DOHH2 (cell line): ENCODE data around the gene SAP30.

Experiments used
- H3F3A ChIP-seq: fragments of 200-600 bp; sonication (generic), shearing (Covaris generic); 2 replicates; pipeline ENCODE4 v1.6.0; 2016; ENCODE audit warnings: antibody characterized with exemption, mild to moderate bottlenecking; ENCODE audit not compliant: control insufficient read depth, insufficient read depth
- H3K27ac ChIP-seq: fragments of 200-600 bp; sonication (generic); 2 replicates; pipeline ENCODE4 v1.5.1; 2014; ENCODE audit warnings: low read depth, mild to moderate bottlenecking, low read length, moderate library complexity
- H3K27me3 ChIP-seq: fragments of 200-600 bp; sonication (generic); 2 replicates; pipeline ENCODE4 v1.6.1; 2014; ENCODE audit warnings: mild to moderate bottlenecking, low read length, mixed read lengths; ENCODE audit not compliant: control insufficient read depth
- H3K36me3 ChIP-seq: fragments of 200-600 bp; sonication (generic); 2 replicates; pipeline ENCODE4 v1.6.1; 2014; ENCODE audit warnings: mild to moderate bottlenecking, low read length, moderate library complexity, mixed read lengths; ENCODE audit not compliant: control insufficient read depth
- H3K4me1 ChIP-seq: fragments of 200-600 bp; sonication (generic); 2 replicates; pipeline ENCODE4 v1.6.1; 2014; ENCODE audit warnings: mild to moderate bottlenecking, low read length, mixed read lengths; ENCODE audit not compliant: control insufficient read depth
- H3K4me2 ChIP-seq: fragments of 200-600 bp; sonication (generic); 2 replicates; pipeline ENCODE4 v1.6.0; 2014; ENCODE audit warnings: mild to moderate bottlenecking, low read length, moderate library complexity
- H3K4me3 ChIP-seq: fragments of 200-600 bp; sonication (generic); 2 replicates; pipeline ENCODE4 v1.5.1; 2014; ENCODE audit warnings: mild to moderate bottlenecking, low read length, mixed read lengths
- H3K79me2 ChIP-seq: fragments of 200-600 bp; sonication (generic); 2 replicates; pipeline ENCODE4 v1.6.1; 2014; ENCODE audit warnings: mild to moderate bottlenecking, low read length, mixed read lengths; ENCODE audit not compliant: control insufficient read depth
- H3K9me2 ChIP-seq: fragments of 200-600 bp; sonication (generic); replicated peaks from 2 replicates; pipeline ENCODE4 v1.6.1; 2014; ENCODE audit warnings: mild to moderate bottlenecking, low read length, mixed read lengths; ENCODE audit not compliant: control insufficient read depth
- H3K9me3 ChIP-seq: fragments of 200-600 bp; sonication (generic); 2 replicates; pipeline ENCODE4 v1.6.1; 2014; ENCODE audit warnings: antibody characterized with exemption, low read length, mixed read lengths; ENCODE audit not compliant: control insufficient read depth, insufficient read depth
- H4K20me1 ChIP-seq: fragments of 200-600 bp; sonication (generic); 2 replicates; pipeline ENCODE4 v1.6.0; 2014; ENCODE audit warnings: low read depth, mild to moderate bottlenecking, antibody characterized with exemption, low read length, moderate library complexity; ENCODE audit not compliant: control insufficient read depth, insufficient read depth
- CTCF ChIP-seq: fragments of 200-600 bp; sonication (generic); IDR thresholded peaks from one replicate; pipeline ENCODE4 v1.5.1; 2014; ENCODE audit warnings: antibody characterized with exemption, mild to moderate bottlenecking, low read depth, low read length; ENCODE audit not compliant: poor library complexity, severe bottlenecking
- EZH2phosphoT487 ChIP-seq: fragments of 200-600 bp; sonication (generic); IDR thresholded peaks from 2 replicates; pipeline ENCODE4 v1.6.1; 2017; ENCODE audit warnings: borderline replicate concordance, mild to moderate bottlenecking, antibody characterized with exemption, low read length, moderate library complexity, mixed read lengths

The SAP30 gene

GRCh38 chr4:173397604-173398003, 26.9 kb downstream of the SAP30 start:
- H4K20me1 ChIP-seq = no peaks in the 10 kb centered on the region
- TF ChIP-seq EZH2phosphoT487 (no peak), CTCF (no peak)
- H3K4me3 ChIP-seq = no peak overlapping the region
- H3F3A ChIP-seq = no peaks in the 10 kb centered on the region
- no peaks in the 10 kb centered on the region for H3K79me2 ChIP-seq
- H3K27me3 ChIP-seq = no peaks in the 10 kb centered on the region
- no peaks in the 10 kb centered on the region for H3K9me3 ChIP-seq
- no peak overlapping the region for H3K27ac ChIP-seq
- no peaks in the 10 kb centered on the region for H3K9me2 ChIP-seq
- H3K36me3 ChIP-seq = no peaks in the 10 kb centered on the region
- H3K4me1 ChIP-seq = no peaks in the 10 kb centered on the region
- no peak overlapping the region for H3K4me2 ChIP-seq

- TF ChIP-seq CTCF (no peak), EZH2phosphoT487 (no peak)
- no peaks in the 10 kb centered on the region for H3K9me3 ChIP-seq
- H3K79me2 ChIP-seq = no peaks in the 10 kb centered on the region
- H3K4me1 ChIP-seq = no peaks in the 10 kb centered on the region
- H3K9me2 ChIP-seq = no peaks in the 10 kb centered on the region
- no peaks in the 10 kb centered on the region for H3K36me3 ChIP-seq
- no peak overlapping the region for H3K27ac ChIP-seq
- H3K27me3 ChIP-seq = no peaks in the 10 kb centered on the region
- H3F3A ChIP-seq = no peaks in the 10 kb centered on the region
- no peaks in the 10 kb centered on the region for H4K20me1 ChIP-seq
- H3K4me3 ChIP-seq = no peak overlapping the region
- no peak overlapping the region for H3K4me2 ChIP-seq
These were observed 27.5 kb downstream of the SAP30 start for GRCh38 chr4:173398220-173398619.

- H3K79me2 ChIP-seq = no peaks in the 10 kb centered on the region
- no peak for TF ChIP-seq EZH2phosphoT487
- no peak within 1 kb of the TSS for H3K4me2 ChIP-seq
- H4K20me1 ChIP-seq = no peaks in the 10 kb centered on the region
- no peaks in the 10 kb centered on the region for H3K36me3 ChIP-seq
- H3K9me3 ChIP-seq = no peaks in the 10 kb centered on the region
- no peaks in the 10 kb centered on the region for H3K9me2 ChIP-seq
- no peak within 1 kb of the TSS for H3K4me3 ChIP-seq
- H3K27ac ChIP-seq = no peak within 1 kb of the TSS
- H3K27me3 ChIP-seq = no peaks in the 10 kb centered on the region
- H3F3A ChIP-seq = no peaks in the 10 kb centered on the region
- no peaks in the 10 kb centered on the region for H3K4me1 ChIP-seq
These were observed 28.1 kb downstream of the SAP30 start, which contains the start of gene SCRG1 for GRCh38 chr4:173398779-173399415. Gene SCRG1 (minus strand): TSS chr4:173399116. CDS start chr4:173391414, 7,702 bp downstream.

GRCh38 chr4:173401063-173401462, 30.3 kb downstream of the SAP30 start:
- H3K27ac ChIP-seq = no peak overlapping the region
- TF ChIP-seq EZH2phosphoT487 (no peak), CTCF (no peak)
- no peaks in the 10 kb centered on the region for H3K4me1 ChIP-seq
- no peaks in the 10 kb centered on the region for H3F3A ChIP-seq
- H4K20me1 ChIP-seq = no peaks in the 10 kb centered on the region
- H3K4me2 ChIP-seq = no peak overlapping the region
- H3K27me3 ChIP-seq = no peaks in the 10 kb centered on the region
- H3K4me3 ChIP-seq = no peak overlapping the region
- H3K9me3 ChIP-seq = no peaks in the 10 kb centered on the region
- no peaks in the 10 kb centered on the region for H3K79me2 ChIP-seq
- no peaks in the 10 kb centered on the region for H3K9me2 ChIP-seq
- no peaks in the 10 kb centered on the region for H3K36me3 ChIP-seq
